HUDEP-2 (cell line): ENCODE data around the gene RERE.
"Not testable (repeated sequence)": the region's sequence is repeated elsewhere in the genome, so short reads cannot be mapped to it uniquely, and the experiment has no call there.

Experiments
- DNase-seq, 76 experiments: peaks; one replicate each; lab custom pipeline; 2025; ENCODE audit not compliant: unreplicated experiment in 76 of 76; lab: John Stamatoyannopoulos, UW

RERE gene

DNA sequence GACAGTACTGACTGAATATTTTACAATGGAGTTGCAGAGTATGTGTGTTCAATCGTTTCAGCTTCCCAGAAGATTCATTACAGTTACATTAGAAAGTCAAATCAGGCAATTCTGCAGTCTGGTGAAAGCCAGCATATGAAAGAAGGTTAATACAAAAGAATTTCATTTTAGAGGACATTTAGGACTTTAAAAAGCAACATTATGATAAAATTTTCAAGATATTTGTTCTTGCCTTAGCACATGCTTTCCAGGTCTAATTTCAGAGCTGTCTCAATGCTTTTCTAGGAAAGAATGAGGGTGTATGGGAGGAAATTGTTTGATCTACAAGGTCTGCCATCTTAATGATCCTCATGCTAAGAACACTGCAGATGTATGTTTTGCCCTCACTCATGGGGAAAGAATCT is 63.2 kb downstream of the RERE start:
- no peak for DNase-seq

DNA sequence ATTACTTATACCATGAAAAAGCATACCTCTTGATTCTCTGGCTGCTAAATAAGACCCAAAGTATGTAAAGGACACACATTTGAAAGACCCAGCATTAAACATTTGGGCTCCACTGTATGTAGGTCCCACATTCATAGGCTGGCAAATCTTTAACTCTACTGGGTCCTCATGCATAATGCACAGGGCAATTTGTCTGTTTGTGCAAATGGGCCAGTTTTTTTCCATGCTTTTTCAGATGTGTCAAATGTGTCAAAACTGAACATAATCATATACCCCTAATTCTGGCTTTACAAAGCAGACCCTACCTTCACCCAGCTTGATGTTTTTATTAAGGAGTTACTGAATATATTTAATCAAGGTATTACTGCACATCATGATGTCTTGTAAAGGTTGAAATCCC is 63.7 kb downstream of the RERE start:
- DNase-seq = no peak

DNA sequence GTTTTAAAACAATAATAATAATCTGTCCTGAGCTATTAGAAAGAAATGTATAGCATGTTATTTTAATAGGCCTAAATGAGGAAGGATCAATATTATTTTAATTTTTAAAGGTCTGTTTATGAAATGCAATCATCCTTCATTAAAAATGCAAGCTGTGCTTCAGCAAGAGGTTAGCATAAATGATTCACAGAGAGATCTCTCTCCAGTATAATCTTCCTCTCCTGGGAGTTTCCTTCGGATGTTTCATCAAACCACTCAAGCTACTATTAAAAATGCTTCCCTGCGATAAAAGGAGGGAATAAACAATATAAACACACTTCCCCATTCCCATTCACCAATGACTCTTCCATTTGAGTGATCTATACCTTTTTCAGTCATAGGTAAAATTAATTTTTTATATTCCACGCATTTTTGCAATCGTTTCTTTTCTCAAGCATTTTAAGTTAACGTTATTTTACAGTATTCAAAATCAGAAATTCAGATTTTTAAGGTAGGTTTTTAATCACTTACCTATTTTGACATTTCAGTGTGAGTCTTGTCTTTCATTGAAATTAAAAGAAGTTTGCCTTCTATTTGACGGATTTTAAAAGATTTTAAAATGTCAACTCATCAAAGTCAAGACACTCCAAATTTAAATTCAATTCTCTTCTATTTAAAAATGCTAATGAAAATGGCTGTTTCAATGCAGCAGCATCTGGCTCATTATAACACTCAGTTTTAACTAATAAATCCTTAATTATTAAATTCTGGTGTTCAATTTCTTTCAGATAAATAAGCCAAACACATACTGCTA is 64.3 kb downstream of the RERE start:
- DNase-seq = no peak

DNA sequence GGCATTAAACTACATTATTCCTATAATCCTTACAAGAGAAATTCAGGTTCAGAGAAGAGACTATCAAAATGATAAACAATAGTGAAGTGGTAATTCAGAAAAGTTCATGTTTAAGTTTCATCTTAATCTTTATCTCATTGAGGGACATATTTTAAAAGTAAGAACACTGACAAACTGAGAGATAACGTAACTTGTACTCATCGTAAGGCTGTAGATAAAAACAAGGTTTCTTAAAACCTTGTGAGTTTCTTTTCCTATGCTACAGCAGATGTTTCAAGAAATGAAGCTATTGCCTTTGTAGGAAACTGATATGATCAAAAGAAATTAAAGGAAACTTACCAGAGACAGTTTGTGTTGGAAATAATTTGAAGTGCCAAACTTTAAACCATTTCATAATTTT is 65.0 kb downstream of the RERE start:
- no peak for DNase-seq

DNA sequence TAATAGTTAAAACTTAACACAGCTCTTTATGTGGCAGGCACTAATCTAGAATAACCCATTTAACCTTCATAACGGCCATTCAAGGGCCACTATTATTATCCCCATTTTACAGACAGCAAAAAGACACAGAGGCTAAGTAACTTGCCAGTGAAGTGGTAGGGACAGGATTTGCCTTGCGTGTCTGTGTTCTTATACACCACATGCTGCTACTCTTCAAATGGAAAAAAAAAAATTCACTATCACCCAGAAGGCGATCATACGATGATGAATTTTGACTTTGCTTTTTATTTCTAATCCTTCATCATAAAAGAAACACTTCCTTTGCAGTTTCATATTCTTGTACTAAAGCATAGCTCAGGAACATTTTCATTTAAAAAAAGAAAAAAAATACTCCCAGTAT is 65.5 kb downstream of the RERE start:
- no peak for DNase-seq

DNA sequence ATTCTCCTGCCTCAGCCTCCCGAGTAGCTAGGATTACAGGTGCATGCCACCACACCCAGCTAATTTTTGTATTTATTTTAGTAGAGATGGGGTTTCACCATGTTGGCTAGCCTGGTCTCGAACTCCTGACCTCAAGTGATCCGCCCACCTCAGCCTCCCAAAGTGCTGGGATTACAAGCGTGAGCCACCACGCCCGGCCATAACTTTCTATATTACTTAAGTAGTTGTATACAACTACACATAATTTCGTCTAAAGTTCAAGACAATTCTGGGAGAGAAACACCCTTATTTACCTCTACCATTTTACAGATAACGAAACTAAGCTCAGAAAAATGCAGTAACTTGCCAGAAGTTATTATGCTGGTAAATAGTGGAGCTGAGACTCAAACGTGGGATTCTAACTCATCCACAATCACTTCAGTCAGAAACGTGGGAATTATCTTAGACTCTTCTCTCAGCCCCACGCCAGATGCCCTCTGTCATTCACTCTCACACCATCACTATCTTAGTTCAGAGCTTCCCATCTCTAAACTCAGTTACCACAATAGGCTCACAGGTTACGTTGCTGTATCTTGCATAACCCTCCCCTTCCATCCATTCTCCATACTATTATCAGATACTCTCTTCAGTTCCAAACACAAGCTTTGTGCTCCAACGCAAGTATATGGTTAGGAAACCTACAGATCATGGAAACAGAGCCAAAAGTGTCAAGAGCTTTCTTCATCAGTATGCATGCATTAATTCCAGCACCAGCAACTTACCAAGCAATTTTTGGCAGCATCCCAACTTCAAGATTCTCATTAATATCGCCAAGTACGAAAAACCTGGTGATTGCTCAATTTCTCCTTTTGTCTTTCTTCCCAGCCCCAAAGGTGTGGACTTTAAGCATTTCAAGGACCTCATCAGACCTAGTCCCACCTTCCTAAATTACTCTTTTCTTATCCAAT is 69.3 kb downstream of the RERE start:
- DNase-seq = no peak

DNA sequence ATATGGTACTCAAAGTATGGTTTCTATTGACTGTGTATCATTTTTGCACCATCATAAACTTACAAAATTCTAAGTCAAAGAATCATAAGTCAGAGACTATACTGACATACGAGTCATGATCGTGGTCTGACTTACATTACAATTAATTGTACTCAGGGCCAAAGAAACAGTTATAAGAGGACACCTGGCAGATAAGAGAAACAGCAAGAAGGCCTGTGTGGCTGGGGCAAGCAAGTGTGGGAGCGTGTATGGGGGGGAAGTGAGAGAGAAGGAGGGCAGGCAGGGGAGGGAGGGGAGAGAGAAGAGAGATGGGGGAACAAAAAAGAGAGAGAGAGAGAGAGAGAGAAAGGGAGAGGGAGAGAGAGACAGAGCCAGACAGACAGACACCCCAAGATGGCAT is 70.9 kb downstream of the RERE start:
- DNase-seq = no peak

DNA sequence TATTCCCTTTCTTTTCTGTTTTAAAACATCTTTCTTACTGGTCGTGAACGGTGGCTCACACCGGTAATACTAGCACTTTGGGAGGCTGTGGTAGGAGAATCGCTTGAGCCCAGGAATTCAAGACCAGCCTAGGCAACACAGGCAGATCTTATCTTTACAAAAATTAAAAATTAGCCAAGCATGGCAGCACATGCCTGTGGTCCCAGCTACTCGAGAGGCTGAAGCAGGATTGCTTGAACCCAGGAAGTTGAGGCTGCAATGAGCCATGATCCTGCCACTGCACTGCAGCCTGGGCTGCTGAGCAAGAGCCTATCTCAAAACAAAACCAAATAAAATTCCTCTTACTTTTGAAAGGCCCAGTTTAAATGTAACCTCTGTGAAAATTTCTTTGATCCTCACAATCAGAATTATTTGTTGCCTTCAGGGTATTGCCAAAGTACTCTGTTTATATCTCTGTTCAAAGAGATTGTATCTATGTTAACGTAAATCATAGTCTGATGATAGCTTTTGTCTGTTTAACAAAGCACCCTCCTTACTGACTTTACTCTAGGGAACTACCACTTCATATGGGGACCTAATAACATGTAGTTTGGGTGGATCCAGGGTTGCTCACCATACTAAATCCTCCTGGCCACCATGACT is 71.6 kb downstream of the RERE start:
- DNase-seq = no peak

DNA sequence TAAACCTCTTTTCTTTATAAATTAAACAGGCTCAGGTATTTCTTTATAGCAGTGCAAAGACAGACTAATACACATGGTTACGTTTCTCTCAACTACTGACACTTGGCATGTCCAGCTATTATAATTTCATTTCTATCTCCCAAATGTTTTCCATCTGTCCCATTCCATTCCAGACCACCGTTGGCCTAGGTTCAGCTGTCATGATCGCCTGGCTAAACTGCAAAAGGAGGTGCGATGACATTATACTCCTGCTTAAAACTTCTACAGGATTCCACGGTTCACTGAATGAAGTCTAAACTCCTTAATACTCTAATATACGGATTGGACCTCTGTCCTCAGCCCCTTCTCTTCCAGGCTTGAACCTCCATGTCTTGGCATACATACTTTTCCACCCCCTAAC is 72.1 kb downstream of the RERE start:
- no peak for DNase-seq

DNA sequence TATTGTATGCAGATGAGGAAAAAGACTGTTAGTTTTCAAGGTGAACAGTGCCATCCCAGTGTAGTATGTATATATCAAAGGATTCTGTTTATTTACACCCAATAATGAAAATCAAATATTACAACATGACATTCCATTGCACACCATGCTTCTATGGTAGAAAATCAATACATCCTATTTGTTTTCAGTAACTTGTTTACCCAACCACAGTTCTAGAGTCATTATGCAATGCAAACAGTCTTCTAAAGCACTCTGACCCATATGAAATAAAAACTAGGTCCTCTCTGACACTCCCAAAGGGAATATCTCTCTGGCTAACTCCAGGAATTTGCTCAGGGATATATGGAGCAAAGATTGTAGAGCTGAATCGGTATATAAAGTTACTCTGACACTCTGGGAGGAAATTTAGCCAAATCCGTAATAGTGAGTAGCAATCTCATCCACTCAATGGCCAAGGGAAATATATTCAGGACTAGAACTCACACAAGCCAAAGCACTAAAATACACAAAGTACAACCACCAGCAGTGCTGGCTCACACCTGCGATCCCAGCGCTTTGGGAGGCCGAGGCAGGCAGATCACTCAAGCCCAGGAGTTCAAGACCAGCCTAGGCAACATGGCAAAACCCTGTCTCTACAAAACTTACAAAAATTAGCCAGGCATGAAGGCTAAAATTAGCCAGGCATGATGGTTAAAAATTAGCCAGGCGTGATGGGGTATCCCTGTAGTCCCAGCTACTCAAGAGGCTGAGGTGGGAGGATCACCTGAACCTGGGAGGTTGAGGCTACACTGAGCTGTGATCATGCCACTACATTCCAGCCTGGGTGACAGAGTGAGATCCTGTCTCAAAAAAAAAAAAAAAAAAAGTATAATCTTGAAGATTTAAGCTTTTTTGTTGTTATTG is 75.2 kb downstream of the RERE start:
- no peak for DNase-seq

DNA sequence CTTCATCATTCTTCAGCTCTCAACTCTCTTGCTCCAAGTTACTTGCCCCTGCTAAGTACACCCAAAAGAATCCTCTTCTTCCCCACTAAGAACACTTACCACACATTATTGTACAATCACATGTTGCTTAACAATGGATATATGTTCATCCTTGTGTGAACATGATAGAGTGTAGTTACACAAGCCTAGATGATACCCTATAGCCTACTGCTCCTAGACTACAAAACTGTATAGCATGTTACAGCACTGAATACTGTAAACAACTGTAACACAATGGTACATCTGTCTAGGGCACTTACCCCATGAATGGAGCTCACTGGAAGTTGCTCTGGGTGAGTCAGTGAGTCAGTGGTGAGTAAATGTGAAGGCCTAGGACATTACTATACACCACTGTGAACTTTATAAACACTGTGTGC is 77.4 kb downstream of the RERE start:
- DNase-seq = no peak

DNA sequence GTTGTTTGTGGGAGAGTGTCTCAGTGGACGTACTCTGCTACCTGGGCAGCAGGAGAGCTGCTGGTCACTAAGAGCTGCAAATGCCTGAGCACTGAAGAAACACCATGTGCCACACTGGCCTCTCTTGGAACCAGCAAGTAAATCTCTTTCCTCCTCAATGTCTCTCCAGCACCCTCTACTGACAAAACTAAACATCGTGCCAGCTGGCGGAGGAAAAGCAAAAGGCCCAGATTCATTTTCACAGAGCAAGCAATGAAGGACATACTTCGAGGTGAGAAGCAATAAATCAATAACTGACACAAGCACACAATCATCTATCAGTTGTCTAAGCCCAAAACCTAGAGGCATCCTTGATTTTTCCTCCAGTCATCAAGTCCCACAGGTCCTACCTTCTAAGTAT is 78.1 kb downstream of the RERE start:
- DNase-seq = no peak

DNA sequence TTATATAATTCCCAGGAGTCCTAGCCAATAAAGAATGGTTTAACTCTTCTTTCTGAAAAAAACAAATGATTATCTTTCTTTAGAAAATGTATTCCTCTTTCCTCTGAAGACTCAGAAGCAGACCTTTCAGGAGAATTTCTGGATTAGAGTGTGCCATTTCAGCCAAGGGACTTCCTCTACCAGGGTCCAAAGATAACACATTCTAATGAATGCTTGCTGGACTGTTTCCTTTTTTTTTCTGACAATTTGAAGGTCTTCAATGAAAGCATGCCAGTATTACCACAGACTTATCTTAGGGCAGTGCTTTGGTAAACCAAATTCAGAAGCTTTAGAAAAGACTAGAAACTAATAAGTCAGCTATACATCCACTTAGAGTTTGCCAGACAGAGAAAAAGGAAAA is 80.5 kb downstream of the RERE start:
- DNase-seq = no peak

DNA sequence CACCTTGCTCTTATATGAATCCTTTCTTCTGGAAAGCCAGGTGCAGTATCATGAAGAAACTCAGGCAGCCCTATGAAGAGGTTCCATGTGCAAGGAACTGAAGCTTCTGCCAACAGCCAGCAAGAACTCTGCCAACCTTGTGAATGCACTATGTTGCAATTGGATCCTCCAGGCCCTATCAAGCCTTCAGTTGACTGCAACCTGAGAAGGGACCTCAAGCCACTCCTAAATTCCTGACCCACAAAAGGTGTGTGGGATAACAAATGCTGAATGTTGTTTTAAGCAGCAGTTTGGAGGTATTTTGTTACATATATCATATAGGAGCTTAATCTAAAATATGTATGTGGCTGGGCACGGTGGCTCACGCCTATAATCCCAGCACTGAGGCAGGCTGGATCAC is 84.0 kb downstream of the RERE start:
- no peak for DNase-seq

DNA sequence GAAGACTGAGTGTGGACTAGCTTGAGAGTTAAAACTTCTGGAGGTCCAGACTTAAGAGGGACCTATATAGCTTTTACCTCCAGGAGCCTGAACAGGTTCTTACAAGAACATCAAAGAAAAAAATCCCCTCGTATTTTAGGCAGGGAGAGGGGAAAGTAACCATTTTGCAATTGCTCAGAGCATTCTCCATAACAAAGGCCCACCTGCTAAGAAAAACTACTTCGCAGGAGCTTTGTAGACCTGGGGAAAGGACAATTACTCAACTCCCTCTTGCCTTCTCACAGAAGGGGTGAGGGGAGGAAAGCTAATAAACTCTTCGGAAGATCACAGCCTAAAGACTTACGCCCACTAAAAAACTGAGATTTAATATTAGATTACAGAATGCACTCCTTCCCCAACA is 86.3 kb downstream of the RERE start:
- no peak for DNase-seq

DNA sequence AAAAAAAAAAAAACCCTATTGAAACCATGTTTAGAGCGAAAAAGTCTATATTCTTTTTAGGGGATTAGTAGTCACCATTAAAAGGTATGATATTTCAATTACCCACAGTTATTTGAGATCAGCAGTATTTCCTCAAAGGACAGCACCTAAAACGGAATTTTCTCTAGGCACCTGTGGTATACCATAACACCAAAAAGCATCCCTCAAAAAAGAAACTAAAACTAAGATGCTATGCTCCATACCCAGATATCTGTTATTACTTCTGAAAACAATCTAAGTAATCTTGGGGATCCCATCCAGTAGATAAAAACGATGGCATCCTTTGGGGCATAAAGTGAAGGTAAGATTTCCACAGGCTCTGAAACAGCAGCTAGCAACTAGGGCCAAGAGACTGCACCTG is 89.0 kb downstream of the RERE start:
- DNase-seq = no peak

DNA sequence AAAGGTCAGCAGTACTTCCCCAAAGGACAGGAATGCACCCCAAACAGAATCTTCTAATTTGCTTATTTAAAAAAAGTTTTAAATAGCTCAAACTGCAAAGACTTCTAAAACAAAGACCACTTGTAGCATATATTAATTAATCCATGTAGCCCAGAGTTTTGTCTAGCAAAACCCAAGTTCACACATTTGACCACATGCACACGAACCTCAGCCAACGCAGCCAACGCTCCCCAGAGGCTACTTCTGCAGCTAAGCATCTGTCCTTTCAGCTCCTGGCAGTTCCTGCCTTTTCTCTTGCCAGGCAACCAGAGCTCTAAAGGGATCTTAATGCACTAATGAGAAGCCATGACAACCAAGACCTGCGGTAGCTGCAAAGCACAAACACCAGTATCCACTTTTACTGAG is 89.6 kb downstream of the RERE start:
- DNase-seq = no peak

DNA sequence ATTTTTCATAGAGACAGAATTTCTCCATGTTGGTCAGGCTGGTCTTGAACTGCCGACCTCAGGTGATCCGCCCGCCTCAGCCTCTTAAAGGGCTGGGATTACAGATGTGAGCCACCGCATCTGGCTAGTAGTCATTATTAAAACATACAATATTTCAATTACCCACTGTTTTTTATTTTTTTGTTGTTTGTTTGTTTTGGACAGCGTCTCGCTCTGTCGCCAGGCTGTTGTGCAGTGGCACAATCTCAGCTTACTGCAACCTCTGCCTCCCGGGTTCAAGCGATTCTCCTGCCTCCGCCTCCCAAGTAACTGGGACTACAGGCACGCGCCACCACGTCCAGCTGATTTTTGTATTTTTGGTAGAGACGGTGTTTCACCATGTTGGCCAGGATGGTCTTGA is 90.1 kb downstream of the RERE start:
- DNase-seq = not testable (repeated sequence)

DNA sequence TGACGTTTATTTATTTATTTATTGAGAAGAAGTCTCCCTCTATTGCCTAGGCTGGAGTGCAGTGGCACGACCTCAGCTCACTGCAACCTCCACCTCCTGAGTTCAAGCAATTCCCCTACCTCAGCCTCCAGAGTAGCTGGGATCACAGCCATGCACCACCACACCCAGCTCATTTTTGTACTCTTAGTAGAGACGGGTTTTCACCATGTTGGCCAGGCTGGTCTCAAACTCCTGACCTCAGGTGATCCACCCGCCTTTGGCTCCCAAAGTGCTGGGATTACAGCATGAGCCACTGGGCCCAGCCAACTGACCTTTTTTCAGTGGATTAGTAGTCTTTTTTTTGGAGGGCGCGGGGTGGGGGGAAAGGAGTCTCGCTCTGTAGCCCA is 90.6 kb downstream of the RERE start:
- DNase-seq = not testable (repeated sequence)

DNA sequence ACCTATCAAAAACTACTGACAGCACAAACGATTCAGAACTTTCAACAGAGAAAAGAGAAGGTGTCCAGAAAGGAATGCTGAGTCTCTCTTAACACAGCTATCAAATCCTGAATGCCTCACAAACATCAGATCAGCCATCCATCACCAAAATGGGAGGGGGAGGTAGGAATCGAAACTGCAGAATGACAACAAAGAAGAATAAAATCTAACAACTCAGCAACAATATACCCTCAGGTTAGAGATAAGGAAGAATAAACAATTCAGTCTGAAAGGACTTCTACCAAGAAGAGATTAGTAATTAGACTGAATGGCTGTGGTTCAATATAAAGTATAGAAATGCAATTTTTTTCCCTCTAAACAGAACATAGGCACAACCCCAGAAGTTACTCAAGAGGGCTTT is 94.4 kb downstream of the RERE start:
- no peak for DNase-seq
